Keratinocyte (primary cell): ENCODE measurements around the gene ZNF570. TPM values are rescaled to one million over a fixed set of nuclear protein-coding genes. Genes with fewer than 3 reads are reported as not detected.

Experiments used
- DNase-seq: peaks from one replicate; pipeline ENCODE4 v3.0.0-alpha.2; 2011; ENCODE audit warnings: low read depth, missing footprints, low spot score
- FAIRE-seq: peaks from 2 replicates; lab custom pipeline; 2011; peaks lifted over from hg19 to GRCh38; lab: Jason Lieb, UNC
- H2AFZ ChIP-seq: 2 replicates; pipeline ENCODE4 v1.6.0; 2012; ENCODE audit warnings: low read length, control low read depth, inconsistent platforms; ENCODE audit not compliant: control insufficient read depth
- H3K27ac ChIP-seq: 2 replicates; pipeline ENCODE4 v1.5.1; 2011; ENCODE audit warnings: low read length; ENCODE audit not compliant: control insufficient read depth, insufficient read depth
- H3K27me3 ChIP-seq: 3 replicates; pipeline ENCODE4 v1.6.0; 2011; ENCODE audit warnings: low read length; ENCODE audit not compliant: control insufficient read depth, insufficient read depth; ENCODE audit errors: extremely low read depth
- H3K36me3 ChIP-seq, 2 experiments: 2 replicates in 1 of 2; 3 replicates in 1 of 2; pipeline ENCODE4 v1.5.1; 2011; ENCODE audit warnings: low read length in 2 of 2, mild to moderate bottlenecking in 1 of 2; ENCODE audit not compliant: control insufficient read depth in 2 of 2, insufficient read depth in 2 of 2; ENCODE audit errors: extremely low read depth in 1 of 2
- H3K4me1 ChIP-seq: 3 replicates; pipeline ENCODE4 v1.5.1; 2011; ENCODE audit warnings: low read length; ENCODE audit not compliant: control insufficient read depth, insufficient read depth; ENCODE audit errors: extremely low read depth
- H3K4me2 ChIP-seq: 3 replicates; pipeline ENCODE4 v1.6.0; 2011; ENCODE audit warnings: low read depth, low read length; ENCODE audit not compliant: control insufficient read depth, insufficient read depth; ENCODE audit errors: extremely low read depth
- H3K4me3 ChIP-seq, 3 experiments: fragments of 200-600 bp in 1 of 3; sonication (generic) in 1 of 3; 2 replicates in 2 of 3; 3 replicates in 1 of 3; pipeline ENCODE4 v1.5.1; 2011 to 2016; ENCODE audit warnings: low read length in 3 of 3, mild to moderate bottlenecking in 3 of 3, control low read depth in 2 of 3, inconsistent platforms in 1 of 3, low read depth in 1 of 3, mixed read lengths in 1 of 3, mixed run types in 1 of 3, moderate library complexity in 1 of 3; ENCODE audit not compliant: control insufficient read depth in 2 of 3, insufficient read depth in 2 of 3; ENCODE audit errors: extremely low read depth in 1 of 3
- H3K79me2 ChIP-seq: 2 replicates; pipeline ENCODE4 v1.6.0; 2012; ENCODE audit warnings: low read length; ENCODE audit not compliant: control insufficient read depth, insufficient read depth
- H3K9ac ChIP-seq: 3 replicates; pipeline ENCODE4 v1.6.0; 2011; ENCODE audit warnings: low read length; ENCODE audit not compliant: control insufficient read depth, insufficient read depth; ENCODE audit errors: extremely low read depth
- H3K9me1 ChIP-seq: 3 replicates; pipeline ENCODE4 v1.6.0; 2011; ENCODE audit warnings: low read length; ENCODE audit not compliant: control insufficient read depth, insufficient read depth; ENCODE audit errors: extremely low read depth
- H3K9me3 ChIP-seq: 2 replicates; pipeline ENCODE4 v1.5.1; 2012; ENCODE audit warnings: low read depth, low read length; ENCODE audit not compliant: control insufficient read depth
- H4K20me1 ChIP-seq: 3 replicates; pipeline ENCODE4 v1.6.0; 2011; ENCODE audit warnings: low read length; ENCODE audit not compliant: control insufficient read depth, insufficient read depth; ENCODE audit errors: extremely low read depth
- EZH2 ChIP-seq: IDR thresholded peaks from one replicate; pipeline ENCODE4 v1.6.1; 2012; ENCODE audit warnings: inconsistent platforms, mild to moderate bottlenecking, low read length, moderate library complexity
- dilution Hi-C: fragments of 300-500 bp; cut with MboI; formaldehyde crosslinking; loops from one replicate; pipeline ENCODE4 v1.7.0; 2020; ENCODE audit warnings: low sequenced_read_pairs; ENCODE audit not compliant: extremely low pct_ligation_motif_present
- polyA plus RNA-seq, 5 experiments: library from polyadenylated mRNA; depleted of rRNA in 3 of 5; stranded (reverse) in 3 of 5; stranded (forward) in 1 of 5; unstranded in 1 of 5; fragments of >200 nt; gene quantifications; 1 replicate in 1 of 5; 2 replicates in 3 of 5; 3 replicates in 1 of 5; pipeline versions ENCODE4 v1.2.1 to v1.2.3, GENCODE V29; 2011 to 2012; ENCODE audit warnings: missing spikeins in 2 of 5, low read depth in 1 of 5, low replicate concordance in 1 of 5
- TF ChIP-seq, protein P1 (sequence below), 3 experiments: IDR thresholded peaks in 1 of 3; conservative IDR thresholded peaks in 1 of 3; optimal IDR thresholded peaks in 1 of 3; 2 replicates in 2 of 3; 3 replicates in 1 of 3; pipeline versions ENCODE3 to v1.5.1; 2011; ENCODE audit warnings: low read length in 3 of 3, mild to moderate bottlenecking in 3 of 3, moderate library complexity in 2 of 3, control low read depth in 1 of 3, inconsistent platforms in 1 of 3; ENCODE audit not compliant: insufficient read depth in 2 of 3; ENCODE audit errors: extremely low read depth in 1 of 3

The ZNF570 gene
- polyA plus RNA-seq, 1 donor (not counting 4 experiments of a cell fraction or from before 2014, with no cell fraction given): 2.9 TPM

DNA sequence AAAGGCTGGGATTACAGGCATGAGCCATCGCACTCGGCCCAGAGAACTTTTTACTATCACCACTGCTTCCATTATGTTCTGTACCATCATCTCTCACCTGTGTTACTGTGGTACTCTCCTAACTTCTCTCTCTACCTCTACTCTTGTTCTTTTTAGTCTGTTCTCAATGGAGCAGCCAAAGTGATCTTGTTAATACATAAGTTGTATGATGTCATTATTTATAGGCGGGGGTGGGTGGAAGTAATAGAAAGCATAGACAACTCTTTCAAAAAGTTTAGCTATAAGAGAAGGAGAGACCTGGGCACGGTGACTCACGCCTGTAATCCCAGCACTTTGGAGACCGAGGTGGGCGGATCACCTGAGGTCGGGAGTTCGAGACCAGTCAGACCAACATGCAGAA lies 3.0 kb downstream of the ZNF570 start:
- no peaks in the 10 kb centered on the region for H3K27me3 ChIP-seq
- H3K9ac ChIP-seq: no peak overlapping the region
- no peak overlapping the region for H3K4me3 ChIP-seq
- FAIRE-seq: no peak
- H3K4me1 ChIP-seq: peaks cover 6% of the 10 kb centered on the region
- peaks cover 3% of the 10 kb centered on the region for H3K79me2 ChIP-seq
- H3K9me1 ChIP-seq: no peaks in the 10 kb centered on the region
- dilution Hi-C loops: no loop called here
- H2AFZ ChIP-seq: no peak overlapping the region
- no peaks in the 10 kb centered on the region for H4K20me1 ChIP-seq
- TF ChIP-seq, protein P1, sequence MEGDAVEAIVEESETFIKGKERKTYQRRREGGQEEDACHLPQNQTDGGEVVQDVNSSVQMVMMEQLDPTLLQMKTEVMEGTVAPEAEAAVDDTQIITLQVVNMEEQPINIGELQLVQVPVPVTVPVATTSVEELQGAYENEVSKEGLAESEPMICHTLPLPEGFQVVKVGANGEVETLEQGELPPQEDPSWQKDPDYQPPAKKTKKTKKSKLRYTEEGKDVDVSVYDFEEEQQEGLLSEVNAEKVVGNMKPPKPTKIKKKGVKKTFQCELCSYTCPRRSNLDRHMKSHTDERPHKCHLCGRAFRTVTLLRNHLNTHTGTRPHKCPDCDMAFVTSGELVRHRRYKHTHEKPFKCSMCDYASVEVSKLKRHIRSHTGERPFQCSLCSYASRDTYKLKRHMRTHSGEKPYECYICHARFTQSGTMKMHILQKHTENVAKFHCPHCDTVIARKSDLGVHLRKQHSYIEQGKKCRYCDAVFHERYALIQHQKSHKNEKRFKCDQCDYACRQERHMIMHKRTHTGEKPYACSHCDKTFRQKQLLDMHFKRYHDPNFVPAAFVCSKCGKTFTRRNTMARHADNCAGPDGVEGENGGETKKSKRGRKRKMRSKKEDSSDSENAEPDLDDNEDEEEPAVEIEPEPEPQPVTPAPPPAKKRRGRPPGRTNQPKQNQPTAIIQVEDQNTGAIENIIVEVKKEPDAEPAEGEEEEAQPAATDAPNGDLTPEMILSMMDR (optimal IDR thresholded peaks at IDR 0.05 in 1 of 3, IDR thresholded peaks at IDR 0.05 in 1 of 3, conservative IDR thresholded peaks at IDR 0.05 in 1 of 3; ENCODE audit: extremely low read depth in 1 of 3, insufficient read depth in 2 of 3, low read length in 3 of 3): no peak
- TF ChIP-seq EZH2: no peak
- peaks cover 3% of the 10 kb centered on the region for H3K9me3 ChIP-seq
- H3K27ac ChIP-seq: no peak overlapping the region
- H3K36me3 ChIP-seq: peaks cover 0 to 10% of the 10 kb centered on the region in 2 experiments
- DNase-seq: no peak
- H3K4me2 ChIP-seq: no peak overlapping the region

- Histone ChIP-seq H3K9me1 (no peaks in the 10 kb centered on the region), H4K20me1 (no peaks in the 10 kb centered on the region), H3K4me2 (no peak overlapping the region), H3K79me2 (no peaks in the 10 kb centered on the region), H3K4me1 (no peaks in the 10 kb centered on the region), H3K27ac (no peak overlapping the region), H3K4me3 (no peak overlapping the region), H3K9me3 (peaks cover 26% of the 10 kb centered on the region), H3K36me3 (peaks cover 0 to 8% of the 10 kb centered on the region in 2 experiments), H3K9ac (no peak overlapping the region), H3K27me3 (no peaks in the 10 kb centered on the region), H2AFZ (no peak overlapping the region)
- dilution Hi-C loops: no loop called here
- no peak for TF ChIP-seq EZH2
- TF ChIP-seq, protein P1 (optimal IDR thresholded peaks at IDR 0.05 in 1 of 3, IDR thresholded peaks at IDR 0.05 in 1 of 3, conservative IDR thresholded peaks at IDR 0.05 in 1 of 3; ENCODE audit: extremely low read depth in 1 of 3, insufficient read depth in 2 of 3, low read length in 3 of 3): no peak
- DNase-seq (no peak), FAIRE-seq (peak; percentile 17)
Measured at GRCh38 chr19:37484406-37485168, 15.4 kb downstream of the ZNF570 start.
